HG02588 (cell line): ENCODE results near the gene ARHGEF16.

Experiments used
- ATAC-seq: cut with Tn5 transposase; IDR thresholded peaks from one replicate; pipeline ENCODE4 v1.9.1; 2021; ENCODE audit warnings: mild to moderate bottlenecking, moderate library complexity; ENCODE audit not compliant: unreplicated experiment

Gene ARHGEF16

DNA sequence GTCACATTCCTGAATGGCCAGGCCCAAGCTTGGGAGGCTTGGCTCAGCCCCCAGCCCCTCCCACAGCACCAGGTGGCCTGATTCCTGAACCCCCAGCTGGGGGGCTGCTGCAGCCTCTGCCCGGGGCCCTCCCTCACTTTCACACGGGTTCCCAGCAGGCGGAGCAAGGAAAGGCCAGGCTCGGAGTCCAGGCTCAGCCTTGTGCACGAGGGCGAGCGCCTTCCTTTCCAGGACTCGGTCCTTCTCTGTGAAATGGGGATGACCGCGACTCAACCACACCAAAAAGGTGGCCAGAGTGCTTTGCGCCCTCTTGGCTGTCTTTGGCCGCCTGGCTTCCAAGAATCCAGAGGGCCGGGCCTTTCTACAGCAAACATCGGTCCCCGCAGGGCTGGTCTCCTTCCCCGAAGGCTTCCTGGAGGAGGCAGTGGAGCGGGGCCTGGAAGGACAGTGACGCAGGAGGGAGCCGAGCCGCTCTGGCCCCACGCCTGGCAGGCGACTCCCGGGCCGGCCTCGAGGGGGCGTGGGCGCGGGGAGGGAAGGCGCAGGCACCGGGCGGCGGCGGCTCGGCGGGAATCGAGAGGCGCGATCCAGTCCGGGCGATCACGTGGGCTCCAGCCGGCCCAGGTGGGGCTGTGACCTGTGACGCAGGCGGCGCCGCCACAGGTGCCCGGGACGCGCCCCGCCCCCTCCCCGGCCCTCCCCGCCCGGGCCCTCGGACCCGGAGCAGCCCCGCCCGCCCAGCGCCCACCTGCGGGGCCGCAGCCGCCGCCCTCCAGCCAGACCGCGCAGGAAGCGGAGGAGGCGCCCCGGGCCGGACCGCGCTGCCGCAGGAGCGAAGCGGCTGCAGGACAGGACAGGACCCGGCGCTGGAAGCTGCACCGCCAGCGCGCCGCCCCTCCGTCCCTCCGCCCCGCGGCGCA lies at the start of gene ARHGEF16:
Gene ARHGEF16, plus strand, starts transcription at position 775 of the 920 bp plus-strand sequence. CDS start 8,420 bp downstream, outside the sequence.
- no peak for ATAC-seq

DNA sequence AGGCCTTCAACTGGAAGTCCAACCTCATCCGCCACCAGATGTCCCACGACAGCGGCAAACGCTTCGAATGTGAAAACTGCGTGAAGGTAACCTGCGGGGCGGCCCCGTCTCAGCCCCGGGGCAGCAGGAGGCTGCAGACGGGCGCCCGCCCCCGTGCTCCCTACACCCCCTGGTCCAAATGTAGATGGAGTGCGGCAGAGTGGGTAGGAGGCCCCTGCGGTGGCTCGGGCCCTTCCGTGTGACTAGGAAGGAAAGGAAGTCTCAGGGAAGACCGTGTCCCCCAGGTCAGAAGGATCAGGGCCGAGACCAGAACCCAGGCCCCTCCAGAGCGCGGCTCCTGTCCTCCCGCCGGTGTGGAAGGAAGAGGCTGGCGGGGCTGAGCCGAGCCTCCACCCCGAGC lies 49.7 kb upstream of the ARHGEF16 start:
- no peak for ATAC-seq

GRCh38 chr1:3405491-3405890 lies 49.0 kb upstream of the ARHGEF16 start:
- ATAC-seq: no peak

DNA sequence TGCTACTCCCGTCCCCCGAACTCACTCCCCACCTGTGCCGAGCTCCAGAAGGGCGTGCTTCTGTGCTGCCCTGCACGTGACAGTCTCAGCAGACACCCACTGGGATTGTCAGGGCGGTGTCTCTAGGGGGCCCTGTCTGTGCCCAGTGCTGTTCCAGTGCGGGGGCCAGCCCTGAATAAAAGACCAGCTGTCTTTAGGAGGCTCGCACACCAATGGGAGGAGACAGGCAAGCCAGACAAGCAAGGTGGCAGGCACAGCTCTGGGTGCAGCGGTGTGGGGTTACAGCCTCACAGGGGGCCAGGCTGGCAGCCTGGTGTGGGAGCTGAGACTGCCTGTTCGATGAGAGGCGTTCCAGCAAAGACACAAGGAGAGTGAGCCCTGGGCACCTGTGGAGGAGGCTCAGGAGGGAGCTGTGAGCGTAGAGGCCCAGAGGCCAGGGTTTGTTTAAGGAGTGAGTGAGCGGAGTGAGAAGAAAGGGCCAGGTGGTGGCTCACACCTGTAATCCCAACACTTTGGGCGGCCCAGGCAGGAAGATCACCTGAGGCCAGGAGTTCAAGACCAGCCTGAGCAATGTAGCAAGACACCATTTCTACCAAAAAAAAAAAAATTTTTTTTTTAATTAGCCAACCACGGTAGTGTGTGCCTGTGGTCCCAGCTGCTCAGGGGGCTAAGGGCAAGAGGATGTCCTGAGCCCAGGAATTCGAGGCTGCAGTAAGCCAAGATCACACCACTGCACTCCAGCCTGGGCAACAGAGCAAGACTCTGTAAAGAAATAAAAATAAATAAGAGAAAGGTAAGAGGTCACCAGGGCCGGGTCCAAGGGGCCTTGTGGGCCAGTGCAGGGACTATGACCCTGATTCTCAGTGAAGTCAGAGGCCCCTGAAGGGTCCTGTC lies 48.2 kb upstream of the ARHGEF16 start:
- no peak for ATAC-seq

DNA sequence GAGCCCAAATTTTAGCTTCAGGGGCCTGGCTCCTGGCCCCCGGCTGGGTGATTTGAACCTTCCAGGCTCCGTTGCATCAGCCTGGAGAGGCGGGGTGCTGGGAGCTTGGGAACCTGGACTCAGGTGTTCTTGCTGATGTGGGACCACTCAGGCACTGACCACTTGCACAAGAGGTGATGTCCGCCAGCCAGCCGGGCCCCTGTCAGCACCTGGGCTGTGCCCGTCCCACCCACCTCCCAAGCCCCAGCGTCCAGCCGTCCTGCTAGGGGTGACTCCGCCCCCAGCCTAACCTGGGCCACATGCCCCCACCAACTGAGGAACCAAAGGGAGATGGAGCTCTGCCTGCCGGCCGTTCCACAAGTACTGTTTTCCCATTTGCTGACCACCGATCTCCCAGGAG lies 47.4 kb upstream of the ARHGEF16 start:
- ATAC-seq: no peak

GRCh38 chr1:3408751-3409266 lies 45.7 kb upstream of the ARHGEF16 start:
- no peak for ATAC-seq

DNA sequence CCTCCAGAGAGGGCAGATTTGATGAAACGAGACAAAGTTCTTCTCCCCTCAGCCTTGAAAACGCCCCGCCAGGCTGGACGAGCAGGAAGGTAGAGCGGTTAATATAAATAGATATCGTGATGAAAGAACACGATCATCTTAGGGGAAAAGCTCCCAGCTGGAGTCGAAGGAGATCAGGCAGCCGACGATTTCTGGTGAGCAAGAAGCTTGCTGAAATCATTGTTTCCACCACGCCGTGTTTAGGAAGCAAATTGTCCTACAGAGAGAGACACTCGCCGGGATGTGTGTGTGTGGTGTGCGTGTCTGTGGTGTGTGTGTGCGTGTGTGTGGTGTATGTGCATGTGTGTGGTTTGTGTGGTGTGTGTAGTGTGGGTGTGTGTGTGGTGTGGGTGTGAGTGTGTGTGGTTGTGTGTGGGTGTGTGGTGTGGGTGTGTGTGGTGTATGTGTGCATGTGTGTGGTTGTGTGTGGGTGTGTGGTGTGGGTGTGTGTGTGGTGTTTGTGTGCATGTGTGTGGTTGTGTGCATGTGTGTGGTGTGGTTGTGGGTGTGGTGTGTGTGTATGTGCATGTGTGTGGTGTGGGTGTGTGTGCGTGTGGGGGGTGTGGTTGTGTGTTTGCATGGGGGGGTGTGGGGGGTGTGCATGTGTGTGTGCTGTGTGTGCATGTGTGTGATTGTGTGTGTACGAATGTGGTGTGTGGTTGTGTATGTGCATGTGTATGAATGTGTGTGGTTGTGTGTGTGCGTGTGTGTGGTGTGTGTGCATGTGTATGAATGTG lies 44.9 kb upstream of the ARHGEF16 start:
- ATAC-seq: no peak

GRCh38 chr1:3410142-3410925 lies 44.1 kb upstream of the ARHGEF16 start:
- no peak for ATAC-seq

GRCh38 chr1:3411806-3412205 lies 42.7 kb upstream of the ARHGEF16 start:
- ATAC-seq: no peak

DNA sequence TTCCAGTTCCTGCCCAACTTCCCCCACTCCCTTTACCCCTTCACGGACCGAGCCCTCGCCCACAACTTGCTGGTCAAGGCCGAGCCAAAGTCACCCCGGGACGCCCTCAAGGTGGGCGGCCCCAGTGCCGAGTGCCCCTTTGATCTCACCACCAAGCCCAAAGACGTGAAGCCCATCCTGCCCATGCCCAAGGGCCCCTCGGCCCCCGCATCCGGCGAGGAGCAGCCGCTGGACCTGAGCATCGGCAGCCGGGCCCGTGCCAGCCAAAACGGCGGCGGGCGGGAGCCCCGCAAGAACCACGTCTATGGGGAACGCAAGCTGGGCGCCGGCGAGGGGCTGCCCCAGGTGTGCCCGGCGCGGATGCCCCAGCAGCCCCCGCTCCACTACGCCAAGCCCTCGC lies 42.1 kb upstream of the ARHGEF16 start:
- ATAC-seq: no peak

GRCh38 chr1:3413975-3414710 lies 40.3 kb upstream of the ARHGEF16 start:
- no peak for ATAC-seq

GRCh38 chr1:3415260-3416090 lies 39.0 kb upstream of the ARHGEF16 start:
- ATAC-seq: no peak

- no peak for ATAC-seq
Observed at GRCh38 chr1:3417082-3417739, 37.3 kb upstream of the ARHGEF16 start.

- ATAC-seq: no peak
Observed at GRCh38 chr1:3417934-3418333, 36.5 kb upstream of the ARHGEF16 start.

- ATAC-seq: no peak
Observed at GRCh38 chr1:3418600-3418999, 35.9 kb upstream of the ARHGEF16 start.

GRCh38 chr1:3419415-3420204 lies 34.9 kb upstream of the ARHGEF16 start:
- no peak for ATAC-seq
